H4 (cell line): ENCODE data around the gene LRRC27. TPM values are rescaled to one million over a fixed set of nuclear protein-coding genes. Genes with fewer than 3 reads are reported as not detected.

ENCODE experiments used
- DNase-seq: peaks from one replicate; pipeline ENCODE4 v3.0.0-alpha.2; 2015; ENCODE audit warnings: low spot score
- total RNA-seq: library from RNA; depleted of rRNA; stranded (reverse); fragments of >200 nt; shearing (Covaris generic); gene quantifications from 2 replicates; pipeline ENCODE4 v1.2.3, GENCODE V29; 2014

LRRC27 gene
- total RNA-seq, 1 experiment from 2014 or later, result 4.7 TPM

- no peak for DNase-seq
Observed at GRCh38 chr10:132402781-132403241, 70.8 kb downstream of the LRRC27 start.

GRCh38 chr10:132403511-132404168, 71.6 kb downstream of the LRRC27 start:
- DNase-seq, result no peak

DNA sequence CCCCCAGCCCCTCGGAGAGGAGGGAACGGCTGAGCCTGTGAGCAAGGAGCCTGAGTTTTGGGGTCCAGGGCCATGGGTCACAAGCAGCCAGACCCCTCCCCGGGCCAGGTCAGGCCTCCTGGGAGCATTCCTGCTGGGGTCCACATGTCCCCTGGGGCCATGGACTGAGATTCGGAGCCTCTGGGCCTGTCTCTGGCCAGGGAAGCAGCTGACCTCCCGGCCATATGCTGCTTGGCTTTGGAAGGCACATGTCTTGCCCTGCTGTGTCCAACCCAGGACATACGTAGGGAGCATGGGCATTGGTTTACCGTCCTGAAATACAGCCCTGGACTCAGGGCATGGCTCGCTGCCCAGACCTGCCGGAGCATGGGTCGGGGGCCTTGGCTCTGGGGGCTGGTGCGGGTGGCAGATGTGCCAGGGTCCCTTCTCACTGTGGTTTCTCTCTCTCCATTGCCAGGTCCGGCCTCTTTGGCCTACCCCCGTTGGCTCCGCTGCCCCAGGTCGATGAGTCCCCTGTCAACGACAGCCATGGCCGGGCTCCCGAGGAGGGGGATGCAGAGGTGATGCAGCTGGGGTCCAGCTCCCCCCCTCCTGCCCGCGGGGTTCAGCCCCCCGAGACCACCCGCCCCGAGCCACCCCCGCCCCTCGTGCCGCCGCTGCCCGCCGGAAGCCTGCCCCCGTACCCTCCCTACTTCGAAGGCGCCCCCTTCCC, 72.3 kb downstream of the LRRC27 start:
- no peak for DNase-seq

GRCh38 chr10:132404911-132405462, 73.0 kb downstream of the LRRC27 start:
- DNase-seq, result no peak

- DNase-seq, result no peak
Observed at GRCh38 chr10:132405463-132405991, 73.5 kb downstream of the LRRC27 start.

GRCh38 chr10:132406181-132406580, 74.2 kb downstream of the LRRC27 start:
- no peak for DNase-seq

DNA sequence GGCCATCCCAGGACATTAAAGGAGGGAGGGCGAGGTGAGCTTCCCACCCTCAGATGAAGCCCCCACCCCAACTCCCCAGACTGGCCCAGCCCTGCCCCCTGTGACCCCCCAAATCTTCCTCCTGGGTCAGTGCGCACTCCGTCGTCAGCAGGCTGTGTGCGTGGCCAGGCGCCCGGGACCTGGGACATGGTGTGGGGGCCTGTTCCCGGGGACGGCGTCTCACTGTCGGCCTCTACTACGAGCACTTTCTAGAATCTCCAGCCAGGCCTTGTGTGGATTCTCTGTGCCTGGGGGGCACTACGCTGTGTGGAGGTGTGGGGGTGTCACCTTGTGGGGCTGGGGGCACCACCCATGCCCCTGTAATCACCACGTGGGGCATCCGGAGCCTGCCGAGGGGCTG, 74.8 kb downstream of the LRRC27 start:
- DNase-seq, result no peak

DNA sequence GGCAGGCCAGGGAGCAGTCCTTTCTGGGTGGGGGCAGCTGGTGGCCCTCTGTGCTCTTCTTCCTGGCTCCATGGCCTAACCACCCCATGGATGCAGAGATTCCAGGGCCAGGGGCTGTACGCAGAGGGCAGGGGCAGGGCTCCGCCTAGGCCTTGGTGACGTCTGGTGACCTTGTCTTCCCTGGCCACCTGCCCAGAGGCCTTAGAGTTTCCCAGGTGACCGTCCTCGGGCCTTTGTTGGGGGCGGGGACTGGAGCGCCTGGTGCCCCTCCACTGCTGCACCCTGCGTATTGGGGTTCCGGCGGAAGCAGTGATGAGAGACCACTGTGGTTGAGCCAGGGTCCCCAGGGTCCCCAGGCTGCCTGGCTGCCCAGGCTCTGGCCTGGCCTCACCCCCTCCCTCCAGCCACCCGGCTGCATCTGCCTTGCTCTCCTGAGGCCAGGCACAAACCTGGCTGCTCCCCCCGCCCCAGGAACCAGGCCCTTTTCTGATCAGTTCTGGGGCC, 75.3 kb downstream of the LRRC27 start:
- DNase-seq, result no peak

DNA sequence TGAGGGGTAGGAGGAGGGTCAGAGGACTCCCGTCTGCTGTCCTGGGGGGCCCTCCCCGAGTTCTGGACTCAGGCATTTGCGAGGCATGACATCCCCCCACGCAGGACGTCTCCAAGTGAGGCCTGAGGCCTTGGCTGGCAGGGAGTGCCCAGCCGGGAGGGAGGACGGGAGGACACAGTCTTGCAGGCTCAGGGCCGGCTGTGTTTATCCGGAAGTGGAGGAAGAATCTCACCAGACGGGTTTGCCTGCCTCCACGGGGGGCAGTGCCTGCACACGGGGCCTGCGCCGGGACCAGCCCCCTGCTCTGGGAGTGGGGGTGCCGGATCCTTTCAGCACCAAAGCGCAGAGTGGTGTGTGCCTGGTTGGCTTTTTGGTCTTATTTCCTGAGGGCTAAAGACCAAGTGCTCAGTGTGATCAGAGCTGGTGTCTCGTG, 75.9 kb downstream of the LRRC27 start:
- DNase-seq, result no peak

- DNase-seq, result no peak
Observed at GRCh38 chr10:132408367-132408781, 76.4 kb downstream of the LRRC27 start.

DNA sequence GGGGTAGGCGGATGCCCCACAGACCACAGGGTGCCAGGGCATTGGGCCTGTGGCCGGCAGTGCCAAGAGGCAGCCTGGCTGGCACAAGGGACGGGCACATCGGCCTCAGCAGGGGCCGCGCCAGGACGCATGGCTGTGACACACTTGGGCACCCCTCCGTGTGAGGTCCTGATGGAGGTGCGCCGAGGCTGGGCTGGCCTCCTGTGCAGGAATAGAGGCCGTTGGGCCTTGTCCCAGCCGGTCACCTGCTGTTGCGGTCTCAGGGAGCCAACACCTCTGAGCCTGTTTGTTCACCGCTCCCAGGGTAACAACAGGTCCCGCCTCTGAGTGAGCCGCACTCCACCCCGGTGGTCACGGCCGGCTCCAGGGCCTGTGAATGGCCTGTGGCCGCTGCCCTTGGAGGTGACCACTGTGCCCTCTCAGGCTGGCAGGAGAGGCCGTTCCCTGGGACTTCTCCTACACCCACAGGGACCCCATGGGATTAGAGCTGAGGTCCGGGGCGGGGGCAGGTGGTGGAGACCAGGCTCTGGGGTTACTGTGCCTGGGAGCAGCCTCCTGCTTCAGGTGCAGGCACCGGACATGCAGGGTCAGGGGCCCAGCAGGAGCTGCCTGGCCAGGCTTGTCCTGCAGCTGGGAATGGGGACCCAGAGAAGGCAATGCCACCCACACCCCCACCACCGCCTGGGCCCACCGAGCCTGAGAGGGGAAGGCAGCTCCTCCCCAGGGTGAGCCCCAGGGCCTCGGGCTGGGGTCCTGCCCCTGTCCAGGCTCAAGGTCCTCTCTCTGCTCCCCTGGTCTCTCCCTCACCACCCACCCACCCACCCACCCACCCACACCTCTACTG, 77.1 kb downstream of the LRRC27 start:
- DNase-seq, result no peak

GRCh38 chr10:132409667-132410028, 77.7 kb downstream of the LRRC27 start:
- DNase-seq, result no peak

DNA sequence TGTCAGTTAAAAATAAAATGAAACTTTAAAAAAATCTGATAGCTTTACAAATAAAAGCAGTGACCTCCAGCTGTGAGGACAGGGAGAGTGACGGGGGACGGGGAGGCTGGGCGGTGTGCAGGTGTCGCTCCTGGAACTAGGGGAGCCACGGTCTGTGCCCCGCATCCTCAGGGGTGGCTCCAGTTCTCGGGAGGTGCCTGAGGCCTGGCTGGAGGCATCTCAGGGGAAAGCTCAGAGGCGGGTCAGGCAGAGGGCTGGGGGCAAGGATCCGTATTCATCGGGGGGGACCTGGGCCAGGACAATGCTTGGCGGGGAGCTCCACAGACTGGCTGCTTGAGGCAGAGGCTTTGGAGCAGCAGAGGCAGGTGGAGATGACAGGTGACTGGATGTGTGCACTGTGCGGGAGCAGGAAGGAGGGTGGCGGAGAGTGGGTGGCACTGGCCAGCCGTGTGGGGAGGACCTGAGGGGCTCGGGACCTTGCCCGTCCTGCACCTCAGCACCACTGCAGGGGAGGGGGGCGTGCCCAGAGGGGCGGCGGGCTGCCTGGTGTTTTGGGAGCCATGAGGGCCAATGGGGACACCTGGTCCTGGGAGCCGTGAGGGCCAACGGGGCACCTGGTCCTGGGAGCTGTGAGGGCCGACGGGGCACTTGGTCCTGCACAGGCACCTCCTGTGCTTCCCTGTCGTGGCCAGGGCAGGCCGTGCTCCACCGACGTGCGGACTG, 78.2 kb downstream of the LRRC27 start:
- DNase-seq, result no peak

DNA sequence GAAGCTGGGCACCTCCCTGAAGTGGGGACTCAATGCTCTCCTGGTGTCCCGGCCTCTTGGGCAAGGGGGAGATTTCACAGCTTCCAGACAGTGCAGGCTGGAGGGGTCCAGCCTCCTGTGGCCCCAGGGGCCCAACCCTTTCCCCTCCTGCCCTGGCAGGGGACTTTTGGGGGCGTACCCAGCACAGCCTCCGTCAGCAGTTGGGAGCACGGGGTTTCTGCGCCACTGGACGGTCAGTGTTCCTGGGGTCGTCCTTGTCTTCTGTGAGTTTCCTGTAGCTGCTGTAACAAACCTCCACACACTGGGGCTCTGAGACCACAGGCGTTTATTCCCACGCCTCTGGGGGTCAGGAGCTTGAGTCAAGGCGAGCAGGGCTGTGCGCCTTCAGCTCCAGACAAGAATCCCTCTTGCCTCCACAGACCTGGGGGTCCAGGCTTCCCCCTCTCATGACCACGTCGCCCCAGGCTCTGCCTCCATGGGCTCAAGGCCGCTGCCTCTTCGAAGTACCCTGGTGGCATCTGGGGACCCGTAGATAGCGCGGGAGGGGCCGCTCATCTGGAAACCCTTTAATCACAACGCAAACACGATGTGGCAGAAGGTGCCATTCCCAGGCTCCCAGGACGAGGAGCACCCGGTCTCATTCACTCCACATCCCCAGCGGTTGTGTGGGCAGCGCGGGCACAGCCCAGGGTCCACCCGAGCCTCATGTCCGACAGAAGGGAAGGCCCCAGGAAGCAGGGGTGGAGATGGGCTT, 79.0 kb downstream of the LRRC27 start:
- no peak for DNase-seq

GRCh38 chr10:132411561-132412253, 79.7 kb downstream of the LRRC27 start:
- no peak for DNase-seq

DNA sequence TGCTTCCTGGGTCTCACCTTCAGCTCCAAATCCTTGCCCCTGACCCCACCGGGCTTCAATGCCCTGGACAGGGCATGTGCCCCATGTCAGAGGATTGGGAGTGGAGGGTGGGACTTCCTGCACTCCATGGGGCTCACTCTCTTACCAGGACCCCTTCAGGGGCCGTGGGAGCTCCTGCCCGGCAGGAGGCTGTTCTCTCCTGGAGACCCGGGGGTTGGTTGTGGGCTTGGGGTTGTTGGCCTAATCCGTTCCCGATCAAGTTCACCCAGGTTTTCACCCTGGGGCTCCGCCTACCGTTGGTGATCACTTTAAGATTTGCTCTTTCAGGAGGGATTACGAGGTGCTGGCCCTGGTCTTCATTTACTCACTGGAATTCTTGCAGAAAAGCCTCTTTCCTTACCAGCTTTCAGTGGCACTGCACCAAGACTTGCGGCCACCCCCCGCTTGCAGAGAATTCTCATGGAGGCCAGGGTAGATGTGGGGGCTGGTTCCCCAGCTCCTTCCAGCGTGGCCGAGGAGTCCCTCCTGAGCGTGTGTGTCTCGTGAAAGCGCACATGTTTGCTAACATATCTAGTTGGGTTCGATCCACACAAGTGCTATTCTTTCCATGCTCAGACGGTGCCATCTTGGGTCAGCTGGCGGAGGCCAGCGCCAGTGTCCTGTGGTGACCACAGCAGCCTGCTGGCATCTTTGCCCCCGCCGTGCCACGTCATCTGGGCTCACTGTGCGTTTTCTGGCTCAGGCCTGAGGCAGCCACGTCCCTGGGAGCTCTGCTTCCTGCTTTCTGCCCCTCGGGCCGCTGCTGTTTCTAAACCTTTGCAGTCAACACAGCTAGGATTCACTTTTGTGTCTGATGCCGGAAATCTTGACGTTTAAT, 80.6 kb downstream of the LRRC27 start:
- no peak for DNase-seq

- no peak for DNase-seq
Observed at GRCh38 chr10:132413226-132414205, 81.5 kb downstream of the LRRC27 start.
